HCT116 (cell line): ENCODE data around the gene COPS8. TPM values are rescaled to one million over a fixed set of nuclear protein-coding genes. Genes with fewer than 3 reads are reported as not detected.

Experiments
- ATAC-seq: fragments of 200-7000 bp; cut with Tn5 transposase; 2 replicates; pipeline ENCODE4 v1.9.1; 2020; ENCODE audit warnings: mild to moderate bottlenecking, moderate library complexity
- BruUV-seq: library from RNA; stranded (reverse); fragments of 400-500 nt; replicated peaks from 2 replicates; lab custom pipeline; 2021; lab: Mats Ljungman, UMichigan
- CTCF ChIA-PET: fragments of 300-600 bp; sonication (Branson Sonifier 250); formaldehyde crosslinking; loops from one replicate; lab custom pipeline; 2021; ENCODE audit warnings: antibody characterized with exemption; lab: Charles Lee
- POLR2A ChIA-PET: fragments of 300-600, 350-600 bp; sonication (Branson Sonifier 250); formaldehyde crosslinking; loops from one replicate; lab custom pipeline; 2021; ENCODE audit warnings: antibody characterized with exemption; lab: Charles Lee
- RAD21 ChIA-PET, 2 experiments: fragments of 300-600 bp; sonication (Branson Sonifier 250); formaldehyde crosslinking; loops; one replicate each; lab custom pipeline; 2023; ENCODE audit warnings: low total read pairs in 2 of 2; ENCODE audit not compliant: uncharacterized antibody in 2 of 2, unreplicated experiment in 2 of 2, low non-redundant PET in 1 of 2; lab: Charles Lee
- DNase-seq: peaks from one replicate; pipeline ENCODE4 v3.0.0-alpha.2; 2010; ENCODE audit warnings: low read depth, low spot score
- H2AFZ ChIP-seq: fragments of 200-600 bp; shearing (Covaris generic), sonication (generic); 2 replicates; pipeline ENCODE4 v1.6.1; 2017; ENCODE audit warnings: low read depth, mixed run types, mixed read lengths, antibody characterized with exemption, low read length; ENCODE audit not compliant: poor library complexity, severe bottlenecking
- H3K27ac ChIP-seq: 2 replicates; pipeline ENCODE4 v1.5.1; 2012; ENCODE audit warnings: low read depth, low read length
- H3K27me3 ChIP-seq: fragments of 200-600 bp; sonication (generic); 2 replicates; pipeline ENCODE4 v1.6.1; 2016; ENCODE audit warnings: mixed run types, low read length, mixed read lengths; ENCODE audit not compliant: insufficient read depth
- H3K36me3 ChIP-seq, 2 experiments: fragments of 200-500 bp in 1 of 2; fragments of 200-600 bp in 1 of 2; sonication (Bioruptor generic) in 1 of 2; sonication (generic) in 1 of 2; 2 replicates each; pipeline versions ENCODE4 v1.5.1 to v1.6.1; 2014 to 2016; ENCODE audit warnings: low read length in 2 of 2, inconsistent platforms in 1 of 2, mixed read lengths in 1 of 2, mixed run types in 1 of 2; ENCODE audit not compliant: insufficient read depth in 2 of 2, control insufficient read depth in 1 of 2
- H3K4me1 ChIP-seq, 2 experiments: fragments of 200-600 bp in 1 of 2; sonication (generic) in 1 of 2; 2 replicates each; pipeline versions ENCODE4 v1.5.1 to v1.6.1; 2012 to 2017; ENCODE audit warnings: low read length in 2 of 2, inconsistent platforms in 1 of 2, mild to moderate bottlenecking in 1 of 2, mixed read lengths in 1 of 2, mixed run types in 1 of 2, moderate library complexity in 1 of 2; ENCODE audit not compliant: insufficient read depth in 2 of 2, control insufficient read depth in 1 of 2
- H3K4me2 ChIP-seq: fragments of 200-600 bp; sonication (generic); 2 replicates; pipeline ENCODE4 v1.6.1; 2017; ENCODE audit warnings: mixed run types, low read length, mixed read lengths
- H3K4me3 ChIP-seq, 2 experiments: fragments of 200-600 bp in 1 of 2; sonication (generic) in 1 of 2; replicated peaks in 1 of 2; 2 replicates each; pipeline ENCODE4 v1.5.1; 2011 to 2016; ENCODE audit warnings: low read length in 2 of 2, control low read depth in 1 of 2, low read depth in 1 of 2, mild to moderate bottlenecking in 1 of 2, mixed read lengths in 1 of 2, mixed run types in 1 of 2
- H3K79me2 ChIP-seq: fragments of 200-600 bp; sonication (generic); 2 replicates; pipeline ENCODE4 v1.6.1; 2017; ENCODE audit warnings: mild to moderate bottlenecking, mixed run types, low read length, moderate library complexity, mixed read lengths; ENCODE audit not compliant: insufficient read depth
- H3K9ac ChIP-seq: fragments of 200-600 bp; sonication (generic); 2 replicates; pipeline ENCODE4 v1.6.1; 2016; ENCODE audit warnings: low read length, mixed read lengths
- H3K9me2 ChIP-seq: fragments of 200-600 bp; sonication (generic), shearing (Covaris generic); 2 replicates; pipeline ENCODE4 v1.6.1; 2017; ENCODE audit warnings: mixed run types, mild to moderate bottlenecking, moderate library complexity; ENCODE audit not compliant: insufficient read depth
- H3K9me3 ChIP-seq, 2 experiments: fragments of 200-500 bp in 1 of 2; fragments of 200-600 bp in 1 of 2; sonication (Bioruptor generic) in 1 of 2; sonication (generic) in 1 of 2; 2 replicates each; pipeline ENCODE4 v1.6.1; 2014 to 2017; ENCODE audit warnings: low read length in 2 of 2, mixed read lengths in 2 of 2, inconsistent platforms in 1 of 2, low read depth in 1 of 2, mild to moderate bottlenecking in 1 of 2, mixed run types in 1 of 2, moderate library complexity in 1 of 2; ENCODE audit not compliant: control insufficient read depth in 1 of 2, insufficient read depth in 1 of 2
- H4K20me1 ChIP-seq: fragments of 200-600 bp; sonication (generic), shearing (Covaris generic); 2 replicates; pipeline ENCODE4 v1.6.1; 2017; ENCODE audit warnings: mixed run types, mild to moderate bottlenecking, moderate library complexity; ENCODE audit not compliant: insufficient read depth
- ATF3 ChIP-seq: IDR thresholded peaks from 2 replicates; pipeline ENCODE4 v1.6.1; 2012
- CEBPB ChIP-seq: IDR thresholded peaks from 2 replicates; pipeline ENCODE4 v1.6.1; 2012; ENCODE audit warnings: low read depth
- EGR1 ChIP-seq: IDR thresholded peaks from 2 replicates; pipeline ENCODE4 v1.6.1; 2012; ENCODE audit warnings: low read depth
- EZH2 ChIP-seq: fragments of 200-600 bp; sonication (generic); IDR thresholded peaks from 2 replicates; pipeline ENCODE4 v1.6.1; 2017; ENCODE audit warnings: antibody characterized with exemption, mixed run types
- FOSL1 ChIP-seq: IDR thresholded peaks from 2 replicates; pipeline ENCODE4 v1.6.1; 2012; ENCODE audit warnings: low read depth
- JUND ChIP-seq: IDR thresholded peaks from 2 replicates; pipeline ENCODE4 v1.6.1; 2012
- POLR2A ChIP-seq: IDR thresholded peaks from 2 replicates; pipeline ENCODE4 v1.7.0; 2011; ENCODE audit warnings: borderline replicate concordance; ENCODE audit not compliant: insufficient read depth, insufficient read length; ENCODE audit errors: extremely low read depth
- REST ChIP-seq: IDR thresholded peaks from 2 replicates; pipeline ENCODE4 v1.6.1; 2012; ENCODE audit warnings: low read depth
- SIN3A ChIP-seq: IDR thresholded peaks from 2 replicates; pipeline ENCODE4 v1.6.1; 2012; ENCODE audit warnings: low read depth
- SRF ChIP-seq: IDR thresholded peaks from 2 replicates; pipeline ENCODE4 v1.6.1; 2012; ENCODE audit warnings: low read depth
- YY1 ChIP-seq: IDR thresholded peaks from 2 replicates; pipeline ENCODE4 v1.6.1; 2011; ENCODE audit warnings: low read length, low read depth, moderate library complexity, mild to moderate bottlenecking; ENCODE audit not compliant: insufficient replicate concordance; ENCODE audit errors: extremely low read depth
- ZBTB33 ChIP-seq: IDR thresholded peaks from 2 replicates; pipeline ENCODE4 v1.6.1; 2011; ENCODE audit warnings: mild to moderate bottlenecking, low read length, moderate library complexity; ENCODE audit not compliant: insufficient replicate concordance; ENCODE audit errors: extremely low read depth
- ZFX ChIP-seq: fragments of 450-650 bp; IDR thresholded peaks from 2 replicates; pipeline ENCODE4 v1.6.1; 2017
- ZNF274 ChIP-seq: fragments of 200-500 bp; sonication (Bioruptor generic); IDR thresholded peaks from 2 replicates; pipeline ENCODE4 v1.6.1; 2014; ENCODE audit warnings: mild to moderate bottlenecking, low read depth, low read length, inconsistent platforms
- intact Hi-C: fragments of 100-400 bp; cut with micrococcal nuclease; formaldehyde crosslinking; loops from 2 replicates; pipeline ENCODE4 v1.10.0; 2022
- total RNA-seq: library from RNA; stranded (reverse); gene quantifications from one replicate; pipeline ENCODE4 v1.2.1, GENCODE V29; 2021; ENCODE audit not compliant: unreplicated experiment

Gene COPS8
- total RNA-seq, 1 experiment from 2014 or later = 42.2 TPM

GRCh38 chr2:237148624-237149023 is 62.9 kb downstream of the COPS8 start:
- TF ChIP-seq FOSL1 (no peak), JUND (no peak), SRF (no peak), EGR1 (no peak), EZH2 (no peak), POLR2A (no peak), SIN3A (no peak), YY1 (no peak), ATF3 (no peak), REST (no peak), ZNF274 (no peak), ZBTB33 (no peak), CEBPB (no peak), ZFX (no peak)
- ChIA-PET CTCF (interaction anchor here (1.1 kb wide), 1 partner anchor 272 kb away, joined by 3 read pairs; no protein-coding TSS in a partner anchor), POLR2A (no interaction called here), RAD21 (no interaction called here)
- no peak for ATAC-seq
- H3K9me2 ChIP-seq = no peaks in the 10 kb centered on the region
- H3K36me3 ChIP-seq = no peaks in the 10 kb centered on the region
- no peaks in the 10 kb centered on the region for H3K4me1 ChIP-seq
- H3K9me3 ChIP-seq = peaks cover 7 to 13% of the 10 kb centered on the region in 2 experiments; a peak in 2 of 4 replicates
- no peak overlapping the region for H3K4me3 ChIP-seq
- H3K9ac ChIP-seq = no peak overlapping the region
- no peak for DNase-seq
- no TSS peak for BruUV-seq
- no peak overlapping the region for H2AFZ ChIP-seq
- intact Hi-C loops = no loop called here
- H3K27ac ChIP-seq = no peak overlapping the region
- H3K4me2 ChIP-seq = no peak overlapping the region
- H3K27me3 ChIP-seq = no peaks in the 10 kb centered on the region
- no peaks in the 10 kb centered on the region for H4K20me1 ChIP-seq
- H3K79me2 ChIP-seq = no peaks in the 10 kb centered on the region
